ENCODE results near the gene ENTPD1.
"Not testable (repeated sequence)": the region's sequence is repeated elsewhere in the genome, so short reads cannot be mapped to it uniquely, and the experiment has no call there.

GRCh38 chr10:95773454-95773853 lies 17.5 kb downstream of the ENTPD1 start:
- TF ChIP-seq EZH2 (IDR thresholded peaks at IDR 0.05; ENCODE audit: insufficient read depth, poor library complexity, severe bottlenecking); EZH2phosphoT487 (IDR thresholded peaks at IDR 0.05; ENCODE audit: insufficient read depth, low read depth): not testable (repeated sequence)
